Measurements from ENCODE around the gene PPT2. TPM values are rescaled to one million over a fixed set of nuclear protein-coding genes. Genes with fewer than 3 reads are reported as not detected.

Gene PPT2
- total and polyA plus RNA-seq, 2 experiments from 2014 or later, result 8.9 to 20.6 TPM

DNA sequence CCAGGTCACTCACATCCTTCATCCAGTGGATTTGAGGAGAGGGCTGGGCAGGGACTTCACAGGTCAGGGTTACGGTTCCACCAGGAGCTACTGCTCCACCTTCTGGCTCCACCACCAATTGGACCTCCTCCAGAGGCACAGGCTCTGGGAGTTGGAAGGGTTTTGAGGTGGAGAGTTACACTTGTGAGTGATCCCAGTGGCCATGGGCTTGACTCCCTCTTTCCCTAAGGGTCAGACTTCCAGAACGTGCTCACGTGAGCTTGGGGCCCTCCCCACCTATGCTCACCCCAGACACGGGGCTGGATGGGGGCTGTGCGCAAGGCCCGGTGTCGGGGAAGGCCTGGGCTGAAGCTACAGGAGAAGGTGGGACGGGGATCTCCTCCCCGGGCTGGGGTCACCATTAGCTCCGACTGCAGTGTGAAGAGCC lies 28.6 kb downstream of the PPT2 start (continued):
- TF ChIP-seq CREB1 (CRISPR knock-in tag; IDR thresholded peaks at IDR 0.05; ENCODE audit: low read depth) (no peak), ZNF462 (CRISPR knock-in tag; IDR thresholded peaks at IDR 0.05) (no peak)

DNA sequence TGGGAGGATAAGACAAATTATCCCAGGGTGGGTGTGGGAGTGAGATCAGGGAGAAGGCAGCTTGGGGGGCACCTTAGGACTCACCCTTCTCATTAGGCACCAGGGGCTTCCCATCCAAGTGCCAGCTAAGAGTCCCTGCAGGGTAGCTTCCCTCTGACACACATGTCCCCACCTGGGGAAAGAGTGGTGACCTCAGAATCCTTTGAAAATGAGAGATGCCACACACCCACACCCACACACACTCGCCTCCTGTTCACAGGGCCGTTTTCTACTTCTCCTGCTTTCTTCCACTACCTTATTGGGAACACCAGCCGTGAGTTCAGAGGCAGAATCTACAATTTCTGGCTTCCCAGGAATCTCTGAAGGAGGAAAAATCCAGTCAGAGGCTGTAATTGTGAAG lies 29.1 kb downstream of the PPT2 start:
- Mint-ChIP-seq H3K9me3 (no peaks in the 10 kb centered on the region), H3K4me3 (no peak overlapping the region), H3K27me3 (ENCODE audit: insufficient read depth, low read depth, poor library complexity) (peaks cover 17% of the 10 kb centered on the region), H3K27ac (no peak overlapping the region), H3K4me1 (peaks cover 38% of the 10 kb centered on the region), H3K36me3 (ENCODE audit: low read depth) (peaks cover 71% of the 10 kb centered on the region)
- no peak overlapping the region for H3K27ac ChIP-seq (ENCODE audit: low read depth)
- no peak overlapping the region for H2AFZ ChIP-seq
- DNase-seq (ENCODE audit: low spot score) (no peak), ATAC-seq (no peak)
- no peak for TF ChIP-seq ETS1 (IDR thresholded peaks at IDR 0.05)
- no peak for TF ChIP-seq EZH2phosphoT487 (IDR thresholded peaks at IDR 0.05; ENCODE audit: unreplicated experiment)
- TF ChIP-seq ZNF331 (CRISPR knock-in tag; IDR thresholded peaks at IDR 0.05; ENCODE audit: low read depth), result no peak
- TF ChIP-seq POLR2AphosphoS5 (IDR thresholded peaks at IDR 0.05; ENCODE audit: low read depth), result no peak
- TF ChIP-seq, protein P1, sequence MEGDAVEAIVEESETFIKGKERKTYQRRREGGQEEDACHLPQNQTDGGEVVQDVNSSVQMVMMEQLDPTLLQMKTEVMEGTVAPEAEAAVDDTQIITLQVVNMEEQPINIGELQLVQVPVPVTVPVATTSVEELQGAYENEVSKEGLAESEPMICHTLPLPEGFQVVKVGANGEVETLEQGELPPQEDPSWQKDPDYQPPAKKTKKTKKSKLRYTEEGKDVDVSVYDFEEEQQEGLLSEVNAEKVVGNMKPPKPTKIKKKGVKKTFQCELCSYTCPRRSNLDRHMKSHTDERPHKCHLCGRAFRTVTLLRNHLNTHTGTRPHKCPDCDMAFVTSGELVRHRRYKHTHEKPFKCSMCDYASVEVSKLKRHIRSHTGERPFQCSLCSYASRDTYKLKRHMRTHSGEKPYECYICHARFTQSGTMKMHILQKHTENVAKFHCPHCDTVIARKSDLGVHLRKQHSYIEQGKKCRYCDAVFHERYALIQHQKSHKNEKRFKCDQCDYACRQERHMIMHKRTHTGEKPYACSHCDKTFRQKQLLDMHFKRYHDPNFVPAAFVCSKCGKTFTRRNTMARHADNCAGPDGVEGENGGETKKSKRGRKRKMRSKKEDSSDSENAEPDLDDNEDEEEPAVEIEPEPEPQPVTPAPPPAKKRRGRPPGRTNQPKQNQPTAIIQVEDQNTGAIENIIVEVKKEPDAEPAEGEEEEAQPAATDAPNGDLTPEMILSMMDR (conservative IDR thresholded peaks at IDR 0.05; ENCODE audit: low read depth in 2 of 2), result no peak
- H3K36me3 ChIP-seq (ENCODE audit: insufficient read depth), result peaks cover 5% of the 10 kb centered on the region
- peaks cover 13% of the 10 kb centered on the region for H3F3A ChIP-seq (replicated peaks; ENCODE audit: low read depth)
- peaks cover 13% of the 10 kb centered on the region for H3K79me2 ChIP-seq (replicated peaks; ENCODE audit: insufficient read depth)
- no peak overlapping the region for H3K4me2 ChIP-seq
- H3K4me3 ChIP-seq, result no peak overlapping the region
- H3K4me1 ChIP-seq (ENCODE audit: insufficient read depth), result peaks cover 9% of the 10 kb centered on the region; the same call in 1 of the 2 replicates
- H3K27me3 ChIP-seq (ENCODE audit: insufficient read depth), result no peaks in the 10 kb centered on the region
- H3K9me2 ChIP-seq (ENCODE audit: insufficient read depth), result no peaks in the 10 kb centered on the region
- H4K20me1 ChIP-seq (replicated peaks; ENCODE audit: insufficient read depth), result no peaks in the 10 kb centered on the region

Data from GM23338 (cell line).